AG10803 (cell line): ENCODE data around the gene SLAMF1.

Experiments used
- DNase-seq: peaks from one replicate; pipeline ENCODE4 v3.0.0; 2010; ENCODE audit warnings: low read depth
- H3K4me3 ChIP-seq: 2 replicates; pipeline ENCODE4 v1.5.1; 2011; ENCODE audit warnings: mild to moderate bottlenecking, low read length, control low read depth
- CTCF ChIP-seq: conservative IDR thresholded peaks from 2 replicates; pipeline ENCODE4 v1.5.1; 2011; ENCODE audit warnings: mild to moderate bottlenecking, low read length, control low read depth, inconsistent platforms

The SLAMF1 gene

GRCh38 chr1:160625725-160626498 lies 20.9 kb downstream of the SLAMF1 start:
- TF ChIP-seq CTCF: no peak
- no peak for DNase-seq
- H3K4me3 ChIP-seq: no peak overlapping the region

- no peak for DNase-seq
- H3K4me3 ChIP-seq: no peak overlapping the region
- TF ChIP-seq CTCF: no peak
Measured at GRCh38 chr1:160625321-160625720, 21.5 kb downstream of the SLAMF1 start.

- H3K4me3 ChIP-seq: no peak overlapping the region
- TF ChIP-seq CTCF: no peak
- DNase-seq: no peak
Measured at GRCh38 chr1:160624464-160624863, 22.4 kb downstream of the SLAMF1 start.

GRCh38 chr1:160623862-160624261 lies 23.0 kb downstream of the SLAMF1 start:
- DNase-seq: no peak
- no peak overlapping the region for H3K4me3 ChIP-seq
- no peak for TF ChIP-seq CTCF

GRCh38 chr1:160623227-160623633 lies 23.6 kb downstream of the SLAMF1 start:
- DNase-seq: no peak
- H3K4me3 ChIP-seq: no peak overlapping the region
- TF ChIP-seq CTCF: no peak

- H3K4me3 ChIP-seq: no peak overlapping the region
- no peak for DNase-seq
- no peak for TF ChIP-seq CTCF
Measured at GRCh38 chr1:160622501-160623226, 24.2 kb downstream of the SLAMF1 start.
